Measurements from ENCODE around the gene PPM1G. TPM values are rescaled to one million over a fixed set of nuclear protein-coding genes. Genes with fewer than 3 reads are reported as not detected.
A peak's percentile ranks its signal among the peaks of the same experiment; 100 is the strongest.

The PPM1G gene
- total RNA-seq, 1 donor from 2014 or later, result 157 TPM

GRCh38 chr2:27445615-27446014 lies 36.2 kb upstream of the PPM1G start:
- Mint-ChIP-seq H3K9me3 (no peaks in the 10 kb centered on the region), H3K4me3 (no peak overlapping the region), H3K27me3 (ENCODE audit: low read depth) (no peaks in the 10 kb centered on the region), H3K4me1 (no peaks in the 10 kb centered on the region), H3K36me3 (ENCODE audit: low read depth) (peaks cover 22% of the 10 kb centered on the region), H3K27ac (ENCODE audit: unreplicated experiment) (peak overlapping the region; percentile 50)
- TF ChIP-seq, protein P1, sequence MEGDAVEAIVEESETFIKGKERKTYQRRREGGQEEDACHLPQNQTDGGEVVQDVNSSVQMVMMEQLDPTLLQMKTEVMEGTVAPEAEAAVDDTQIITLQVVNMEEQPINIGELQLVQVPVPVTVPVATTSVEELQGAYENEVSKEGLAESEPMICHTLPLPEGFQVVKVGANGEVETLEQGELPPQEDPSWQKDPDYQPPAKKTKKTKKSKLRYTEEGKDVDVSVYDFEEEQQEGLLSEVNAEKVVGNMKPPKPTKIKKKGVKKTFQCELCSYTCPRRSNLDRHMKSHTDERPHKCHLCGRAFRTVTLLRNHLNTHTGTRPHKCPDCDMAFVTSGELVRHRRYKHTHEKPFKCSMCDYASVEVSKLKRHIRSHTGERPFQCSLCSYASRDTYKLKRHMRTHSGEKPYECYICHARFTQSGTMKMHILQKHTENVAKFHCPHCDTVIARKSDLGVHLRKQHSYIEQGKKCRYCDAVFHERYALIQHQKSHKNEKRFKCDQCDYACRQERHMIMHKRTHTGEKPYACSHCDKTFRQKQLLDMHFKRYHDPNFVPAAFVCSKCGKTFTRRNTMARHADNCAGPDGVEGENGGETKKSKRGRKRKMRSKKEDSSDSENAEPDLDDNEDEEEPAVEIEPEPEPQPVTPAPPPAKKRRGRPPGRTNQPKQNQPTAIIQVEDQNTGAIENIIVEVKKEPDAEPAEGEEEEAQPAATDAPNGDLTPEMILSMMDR (conservative IDR thresholded peaks at IDR 0.05), result no peak
- no peak for DNase-seq (ENCODE audit: low read depth, low spot score)

DNA sequence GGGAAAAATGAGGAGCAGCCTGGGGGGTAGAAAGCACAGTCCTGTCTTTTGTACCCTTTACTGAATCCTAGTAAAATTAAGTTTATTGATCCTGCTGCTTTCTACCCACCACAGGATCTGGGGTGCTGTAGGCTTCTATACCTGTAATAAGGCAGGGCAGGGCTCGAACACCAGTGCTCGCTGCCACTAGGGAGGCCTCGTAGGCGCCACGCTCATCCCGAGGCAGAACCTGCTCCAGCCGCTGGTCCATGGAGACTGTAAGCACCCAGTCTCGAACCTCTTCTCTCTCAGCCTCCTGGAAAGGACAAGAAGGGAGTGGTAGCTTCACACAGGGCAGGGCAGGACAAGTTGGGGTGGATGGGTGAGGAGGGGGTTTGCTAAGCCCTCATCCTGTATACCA lies 35.8 kb upstream of the PPM1G start:
- Mint-ChIP-seq H3K36me3 (ENCODE audit: low read depth) (peaks cover 26% of the 10 kb centered on the region), H3K27me3 (ENCODE audit: low read depth) (no peaks in the 10 kb centered on the region), H3K9me3 (no peaks in the 10 kb centered on the region), H3K4me1 (no peaks in the 10 kb centered on the region), H3K4me3 (no peak overlapping the region), H3K27ac (ENCODE audit: unreplicated experiment) (no peak overlapping the region)
- TF ChIP-seq, protein P1 (conservative IDR thresholded peaks at IDR 0.05), result no peak
- DNase-seq (ENCODE audit: low read depth, low spot score), result no peak

DNA sequence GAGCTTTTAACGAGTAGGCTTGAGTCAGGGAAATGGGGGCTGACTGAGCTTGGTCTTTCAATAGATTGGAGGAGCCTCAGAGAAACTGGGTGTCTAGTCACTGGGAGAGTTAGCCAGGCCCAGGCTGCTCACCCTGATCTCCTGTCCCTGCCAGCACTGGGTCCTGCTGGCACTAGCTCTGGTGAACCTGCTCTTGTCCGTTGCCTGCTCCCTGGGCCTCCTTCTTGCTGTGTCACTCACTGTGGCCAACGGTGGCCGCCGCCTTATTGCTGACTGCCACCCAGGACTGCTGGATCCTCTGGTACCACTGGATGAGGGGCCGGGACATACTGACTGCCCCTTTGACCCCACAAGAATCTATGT lies 33.5 kb upstream of the PPM1G start:
- Mint-ChIP-seq H3K27me3 (ENCODE audit: low read depth) (no peaks in the 10 kb centered on the region), H3K9me3 (no peaks in the 10 kb centered on the region), H3K4me1 (no peaks in the 10 kb centered on the region), H3K27ac (ENCODE audit: unreplicated experiment) (no peak overlapping the region), H3K4me3 (no peak overlapping the region), H3K36me3 (ENCODE audit: low read depth) (peaks cover 24% of the 10 kb centered on the region)
- TF ChIP-seq, protein P1 (conservative IDR thresholded peaks at IDR 0.05), result no peak
- no peak for DNase-seq (ENCODE audit: low read depth, low spot score)

DNA sequence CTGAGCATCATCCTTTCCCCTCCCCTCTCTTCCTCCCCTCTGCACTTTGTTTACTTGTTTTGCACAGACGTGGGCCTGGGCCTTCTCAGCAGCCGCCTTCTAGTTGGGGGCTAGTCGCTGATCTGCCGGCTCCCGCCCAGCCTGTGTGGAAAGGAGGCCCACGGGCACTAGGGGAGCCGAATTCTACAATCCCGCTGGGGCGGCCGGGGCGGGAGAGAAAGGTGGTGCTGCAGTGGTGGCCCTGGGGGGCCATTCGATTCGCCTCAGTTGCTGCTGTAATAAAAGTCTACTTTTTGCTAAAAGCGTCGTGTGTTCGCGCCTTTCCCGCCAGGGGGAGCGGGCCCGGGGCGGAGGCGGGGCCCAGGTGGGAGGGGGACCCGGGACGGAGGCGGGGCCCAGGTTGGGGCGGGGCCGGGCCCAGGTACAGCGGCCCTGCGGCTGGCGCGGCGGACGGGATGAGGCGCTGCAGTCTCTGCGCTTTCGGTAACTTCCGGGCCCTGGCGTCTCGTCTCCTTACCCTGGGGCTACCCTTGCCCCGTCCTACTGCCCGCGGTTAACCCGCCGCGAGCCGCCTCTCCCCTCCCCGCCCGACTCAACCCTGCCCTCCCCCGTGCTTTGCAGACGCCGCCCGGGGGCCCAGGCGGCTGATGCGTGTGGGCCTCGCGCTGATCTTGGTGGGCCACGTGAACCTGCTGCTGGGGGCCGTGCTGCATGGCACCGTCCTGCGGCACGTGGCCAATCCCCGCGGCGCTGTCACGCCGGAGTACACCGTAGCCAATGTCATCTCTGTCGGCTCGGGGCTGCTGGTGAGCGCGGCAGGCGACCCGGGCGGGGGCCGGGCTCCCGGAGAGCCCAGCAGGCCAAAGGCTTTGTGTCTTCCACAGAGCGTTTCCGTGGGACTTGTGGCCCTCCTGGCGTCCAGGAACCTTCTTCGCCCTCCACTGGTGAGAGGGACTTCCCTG lies 32.8 kb upstream of the PPM1G start, which contains the start of gene KRTCAP3:
Gene KRTCAP3, plus strand, starts transcription at position 424 of the 962 bp plus-strand sequence. Its CDS starts 32 bp downstream, at position 456.
- H3K36me3 Mint-ChIP-seq (ENCODE audit: low read depth), result peaks cover 21% of the 10 kb centered on the region
- H3K4me1 Mint-ChIP-seq, result no peaks in the 10 kb centered on the region
- TF ChIP-seq, protein P1 (conservative IDR thresholded peaks at IDR 0.05), result peak; percentile 49
- H3K4me3 Mint-ChIP-seq, result peak within 1 kb of the TSS; percentile 19
- no peaks in the 10 kb centered on the region for H3K9me3 Mint-ChIP-seq
- DNase-seq (ENCODE audit: low read depth, low spot score), result no peak
- no peaks in the 10 kb centered on the region for H3K27me3 Mint-ChIP-seq (ENCODE audit: low read depth)
- H3K27ac Mint-ChIP-seq (ENCODE audit: unreplicated experiment), result no peak within 1 kb of the TSS

DNA sequence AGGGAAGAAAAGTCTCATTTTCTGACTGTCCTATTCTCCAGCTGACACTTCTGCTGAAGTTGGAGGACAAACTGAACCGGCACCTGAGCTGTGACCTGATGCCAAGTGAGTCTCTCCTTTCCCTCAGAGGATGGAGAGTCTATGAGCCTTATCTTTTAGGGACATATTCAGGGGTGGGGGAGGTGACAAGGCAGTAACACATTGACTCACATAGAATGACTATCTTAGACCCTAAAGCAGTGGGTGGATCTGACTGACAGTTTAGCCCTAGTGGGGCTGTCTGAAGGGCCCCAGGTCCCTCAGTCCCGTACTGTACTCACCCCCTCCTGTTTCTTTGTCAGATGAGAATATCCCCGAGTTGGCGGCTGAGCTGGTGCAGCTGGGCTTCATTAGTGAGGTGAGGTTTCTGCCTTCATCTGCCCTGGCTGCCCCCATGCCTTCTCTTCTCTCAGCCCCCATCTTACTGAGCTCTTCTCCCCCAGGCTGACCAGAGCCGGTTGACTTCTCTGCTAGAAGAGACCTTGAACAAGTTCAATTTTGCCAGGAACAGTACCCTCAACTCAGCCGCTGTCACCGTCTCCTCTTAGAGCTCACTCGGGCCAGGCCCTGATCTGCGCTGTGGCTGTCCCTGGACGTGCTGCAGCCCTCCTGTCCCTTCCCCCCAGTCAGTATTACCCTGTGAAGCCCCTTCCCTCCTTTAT lies 32.0 kb upstream of the PPM1G start:
- H3K4me3 Mint-ChIP-seq, result peak overlapping the region; percentile 19

More for the DNA sequence above, 32.0 kb upstream of the PPM1G start:
- Mint-ChIP-seq H3K36me3 (ENCODE audit: low read depth) (peaks cover 24% of the 10 kb centered on the region), H3K4me1 (no peaks in the 10 kb centered on the region), H3K27ac (ENCODE audit: unreplicated experiment) (no peak overlapping the region), H3K27me3 (ENCODE audit: low read depth) (no peaks in the 10 kb centered on the region), H3K9me3 (no peaks in the 10 kb centered on the region)
- DNase-seq (ENCODE audit: low read depth, low spot score), result no peak
- TF ChIP-seq, protein P1 (conservative IDR thresholded peaks at IDR 0.05), result no peak
